ENCODE data around the gene GOLGA2.

GOLGA2 gene, protein sequence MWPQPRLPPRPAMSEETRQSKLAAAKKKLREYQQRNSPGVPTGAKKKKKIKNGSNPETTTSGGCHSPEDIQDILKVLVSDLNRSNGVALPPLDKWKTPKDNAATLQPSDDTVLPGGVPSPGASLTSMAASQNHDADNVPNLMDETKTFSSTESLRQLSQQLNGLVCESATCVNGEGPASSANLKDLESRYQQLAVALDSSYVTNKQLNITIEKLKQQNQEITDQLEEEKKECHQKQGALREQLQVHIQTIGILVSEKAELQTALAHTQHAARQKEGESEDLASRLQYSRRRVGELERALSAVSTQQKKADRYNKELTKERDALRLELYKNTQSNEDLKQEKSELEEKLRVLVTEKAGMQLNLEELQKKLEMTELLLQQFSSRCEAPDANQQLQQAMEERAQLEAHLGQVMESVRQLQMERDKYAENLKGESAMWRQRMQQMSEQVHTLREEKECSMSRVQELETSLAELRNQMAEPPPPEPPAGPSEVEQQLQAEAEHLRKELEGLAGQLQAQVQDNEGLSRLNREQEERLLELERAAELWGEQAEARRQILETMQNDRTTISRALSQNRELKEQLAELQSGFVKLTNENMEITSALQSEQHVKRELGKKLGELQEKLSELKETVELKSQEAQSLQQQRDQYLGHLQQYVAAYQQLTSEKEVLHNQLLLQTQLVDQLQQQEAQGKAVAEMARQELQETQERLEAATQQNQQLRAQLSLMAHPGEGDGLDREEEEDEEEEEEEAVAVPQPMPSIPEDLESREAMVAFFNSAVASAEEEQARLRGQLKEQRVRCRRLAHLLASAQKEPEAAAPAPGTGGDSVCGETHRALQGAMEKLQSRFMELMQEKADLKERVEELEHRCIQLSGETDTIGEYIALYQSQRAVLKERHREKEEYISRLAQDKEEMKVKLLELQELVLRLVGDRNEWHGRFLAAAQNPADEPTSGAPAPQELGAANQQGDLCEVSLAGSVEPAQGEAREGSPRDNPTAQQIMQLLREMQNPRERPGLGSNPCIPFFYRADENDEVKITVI

DNA sequence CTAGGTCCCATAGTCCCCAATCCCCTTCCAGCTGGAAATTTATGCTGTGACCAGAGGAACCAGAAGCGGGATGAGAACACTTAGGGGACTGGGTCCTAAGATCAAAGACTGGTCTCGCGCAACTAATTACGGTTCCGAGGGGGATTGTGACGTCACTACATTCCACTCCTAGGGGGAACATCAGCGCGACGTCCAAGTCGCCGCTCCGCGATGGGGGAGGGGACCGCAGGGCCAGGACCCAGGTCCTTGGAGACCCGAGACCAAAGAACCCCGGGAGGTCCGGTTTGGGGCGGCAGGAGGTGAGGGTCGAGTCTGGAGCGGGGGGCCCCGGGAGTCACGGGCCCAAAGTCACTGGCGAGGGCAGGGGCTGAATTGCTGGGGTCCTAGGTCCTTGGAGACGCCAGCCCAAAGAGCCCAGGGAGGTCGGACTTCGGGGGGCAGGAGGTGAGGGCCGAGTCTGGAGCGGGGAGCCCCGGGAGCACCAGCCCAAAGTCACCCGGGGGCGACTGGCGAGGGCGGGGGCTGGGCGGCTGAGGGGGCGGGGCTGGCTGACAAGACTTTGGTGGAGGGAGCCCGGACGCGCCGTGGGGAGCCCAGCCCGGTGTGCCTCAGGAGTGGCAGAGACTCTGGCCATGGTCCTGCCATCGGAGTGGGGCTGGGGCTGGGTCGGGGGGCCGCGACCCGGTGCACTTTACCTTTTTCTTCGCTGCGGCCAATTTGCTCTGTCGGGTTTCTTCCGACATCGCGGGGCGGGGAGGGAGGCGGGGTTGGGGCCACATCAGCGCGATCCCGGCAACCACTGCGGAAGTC, at the start of gene GOLGA2:
Gene GOLGA2 (minus strand): TSS at position 810 of the 810 bp plus-strand sequence. CDS start 31 bp downstream, at position 779.
- no peak for DNase-seq (ENCODE audit: low read depth, low spot score)

DNA sequence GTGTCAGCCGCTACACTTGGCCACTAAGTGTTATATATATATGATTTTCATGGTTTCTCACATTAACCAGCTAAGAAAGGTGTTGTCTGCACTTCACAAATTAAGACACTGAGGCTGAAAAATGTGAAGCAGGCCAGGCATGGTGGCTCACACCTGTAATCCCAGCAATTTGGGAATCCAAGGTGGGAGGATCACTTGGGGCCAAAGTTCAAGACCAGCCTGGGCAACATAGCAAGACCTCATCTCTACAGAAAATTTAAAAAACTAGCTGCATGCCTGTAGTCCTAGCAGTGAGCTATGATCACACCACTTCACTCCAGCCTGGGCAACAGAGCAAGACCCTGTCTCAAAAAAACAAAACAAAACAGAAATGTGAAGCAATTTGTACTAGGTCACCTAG, 48.6 kb upstream of the GOLGA2 start:
- no peak for DNase-seq (ENCODE audit: low read depth, low spot score)

DNA sequence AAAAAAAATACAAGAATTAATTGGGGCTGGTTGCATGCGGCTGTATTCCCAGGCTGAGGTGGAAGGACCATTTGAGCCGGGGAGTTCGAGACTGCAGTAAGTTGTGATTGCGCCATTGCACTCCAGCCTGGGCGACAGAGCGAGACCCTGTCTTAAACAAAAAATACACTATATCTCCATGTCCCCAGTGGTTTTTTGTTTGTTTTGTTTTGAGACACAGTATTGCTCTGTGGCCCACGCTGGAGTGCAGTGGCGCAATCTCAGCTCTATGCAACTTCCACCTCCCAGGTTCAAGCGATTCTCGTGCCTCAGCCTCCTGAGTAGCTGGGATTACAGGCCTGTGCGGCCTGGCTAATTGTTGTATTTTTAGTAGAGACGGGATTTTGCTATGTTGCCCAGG, 48.0 kb upstream of the GOLGA2 start:
- DNase-seq (ENCODE audit: low read depth, low spot score) = no peak

DNA sequence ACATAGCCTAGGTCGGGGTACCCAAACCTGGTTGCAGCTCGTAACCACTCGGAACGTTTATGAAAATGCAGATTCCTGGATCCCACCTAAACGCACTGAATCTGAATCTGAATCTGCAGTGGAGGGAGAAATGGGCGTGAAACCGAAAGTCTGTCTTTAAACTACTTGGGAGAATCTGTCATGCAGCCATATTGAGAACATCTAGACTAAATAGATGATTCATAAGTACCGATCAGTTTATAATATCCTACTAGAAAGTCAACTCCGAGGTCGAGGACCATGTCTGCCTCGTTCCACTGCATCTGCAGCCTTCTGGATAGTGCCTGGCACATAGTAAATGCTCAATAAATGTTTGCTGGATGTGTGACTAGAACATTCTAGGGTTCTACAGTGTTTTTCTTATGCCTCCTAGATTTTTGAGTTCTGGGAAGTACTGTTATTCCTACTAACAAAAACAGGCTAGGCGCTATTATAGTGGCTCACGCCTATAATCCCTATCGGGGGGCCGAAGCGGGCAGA, 47.5 kb upstream of the GOLGA2 start:
- DNase-seq (ENCODE audit: low read depth, low spot score) = no peak

DNA sequence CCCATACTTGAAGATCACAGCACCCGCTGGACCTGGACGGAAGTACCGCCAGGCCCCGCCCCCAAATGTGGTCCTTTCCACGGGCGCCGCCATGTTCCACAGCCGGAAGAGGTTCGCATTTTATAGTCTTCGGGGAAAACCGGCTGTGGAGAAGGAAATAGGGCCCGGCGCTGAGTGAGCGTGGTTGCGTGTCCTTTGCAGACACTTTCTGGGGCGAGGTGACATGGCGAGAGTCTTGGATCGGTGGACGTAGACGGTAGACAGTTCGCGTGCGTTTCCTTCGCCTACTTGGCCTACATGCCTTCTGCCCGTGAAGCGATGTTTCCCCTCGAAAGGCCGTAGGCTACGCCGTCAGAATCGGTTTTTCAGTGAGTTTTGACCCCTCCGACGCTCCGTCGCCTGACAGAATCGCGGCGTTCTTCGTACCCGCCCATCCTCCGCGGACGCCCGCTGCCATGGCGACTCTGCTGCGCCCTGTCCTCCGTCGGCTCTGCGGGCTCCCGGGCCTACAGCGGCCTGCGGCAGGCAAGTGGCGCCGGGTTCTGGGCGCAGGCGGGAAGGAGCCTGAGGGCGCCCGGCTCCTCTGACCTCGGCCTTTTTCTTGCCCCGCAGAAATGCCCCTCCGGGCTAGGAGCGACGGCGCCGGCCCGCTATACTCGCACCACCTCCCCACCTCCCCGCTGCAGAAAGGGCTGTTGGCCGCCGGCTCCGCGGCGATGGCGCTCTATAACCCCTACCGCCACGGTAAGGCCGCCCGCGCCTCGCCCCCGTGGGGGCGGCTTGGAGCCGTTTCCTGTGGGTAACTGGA, 46.8 kb upstream of the GOLGA2 start, which contains the start of the genes COQ4 and TRUB2:
Gene COQ4 (plus strand): TSS at position 436 of the 808 bp plus-strand sequence. CDS start 20 bp downstream, at position 456.
Gene TRUB2 (minus strand): TSS at position 44 of the 808 bp plus-strand sequence. CDS start 39 bp downstream, at position 5.
- DNase-seq (ENCODE audit: low read depth, low spot score) = peak; percentile 87

DNA sequence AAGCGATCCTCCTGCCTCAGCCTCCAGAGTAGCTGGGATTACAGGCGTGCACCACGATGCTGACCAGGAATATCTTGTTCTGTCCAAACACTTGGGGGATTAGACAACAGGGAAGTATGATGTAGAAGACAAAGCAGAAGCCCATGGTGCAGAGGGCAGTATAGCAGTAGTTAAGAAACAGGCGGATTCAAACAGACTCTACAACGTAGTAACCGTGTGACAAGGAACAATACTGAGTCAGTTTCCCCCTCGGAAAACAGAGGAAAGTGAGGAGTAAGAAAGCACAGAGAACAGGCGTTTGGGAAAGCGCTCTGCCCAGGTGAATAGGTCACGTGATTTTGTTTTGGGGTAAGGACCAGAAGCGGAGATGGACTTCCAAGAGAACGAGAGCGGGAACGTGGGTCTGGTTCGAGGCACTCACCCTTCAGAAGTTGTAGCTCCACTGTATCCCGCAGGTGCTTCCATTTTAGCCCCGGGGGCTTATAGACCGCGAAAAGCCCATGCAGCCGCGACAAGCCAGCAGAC, 46.1 kb upstream of the GOLGA2 start:
- DNase-seq (ENCODE audit: low read depth, low spot score) = no peak

DNA sequence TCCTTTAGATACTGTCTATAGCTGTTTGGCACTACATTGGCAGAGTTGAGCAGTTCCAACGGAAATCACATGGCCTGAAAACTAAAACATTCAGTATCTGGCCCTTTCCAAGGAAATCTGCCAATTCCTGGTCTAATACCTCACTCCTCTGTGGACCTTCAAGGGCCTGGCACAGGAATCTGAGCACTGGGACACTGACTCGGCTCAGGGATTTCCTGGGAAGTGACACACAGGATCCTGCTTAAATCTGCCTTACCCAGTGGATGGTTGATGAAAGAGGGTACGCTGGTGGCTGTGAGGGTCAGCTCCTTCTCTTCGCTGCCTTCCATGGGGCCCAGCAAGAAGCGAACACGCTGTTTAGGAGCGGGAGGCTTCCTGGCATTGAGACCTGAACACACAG, 45.5 kb upstream of the GOLGA2 start:
- DNase-seq (ENCODE audit: low read depth, low spot score) = no peak

GRCh38 chr9:128317629-128318028, 41.8 kb upstream of the GOLGA2 start:
- DNase-seq (ENCODE audit: low read depth, low spot score) = no peak

DNA sequence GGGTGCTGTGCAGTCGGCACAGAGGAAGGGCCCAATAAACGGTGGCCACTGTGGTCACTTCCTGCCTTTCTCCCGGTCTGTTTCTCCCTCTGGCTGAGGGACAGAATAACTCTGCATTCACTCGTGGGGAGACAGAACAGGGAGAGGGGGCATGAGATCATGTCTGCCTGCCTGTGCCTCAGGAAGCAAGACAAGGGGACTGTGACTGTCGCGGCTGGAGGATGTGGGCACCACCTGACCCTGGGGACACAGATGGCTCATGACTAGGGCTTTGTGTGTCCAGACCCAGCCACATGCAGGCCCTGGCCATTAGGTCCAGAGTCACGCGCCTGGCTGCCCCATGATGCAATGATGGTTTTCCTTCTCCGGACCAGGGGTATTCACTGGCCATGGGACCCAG, 40.6 kb upstream of the GOLGA2 start:
- DNase-seq (ENCODE audit: low read depth, low spot score) = no peak

- no peak for DNase-seq (ENCODE audit: low read depth, low spot score)
These were observed 38.9 kb upstream of the GOLGA2 start for GRCh38 chr9:128314697-128315096.

DNA sequence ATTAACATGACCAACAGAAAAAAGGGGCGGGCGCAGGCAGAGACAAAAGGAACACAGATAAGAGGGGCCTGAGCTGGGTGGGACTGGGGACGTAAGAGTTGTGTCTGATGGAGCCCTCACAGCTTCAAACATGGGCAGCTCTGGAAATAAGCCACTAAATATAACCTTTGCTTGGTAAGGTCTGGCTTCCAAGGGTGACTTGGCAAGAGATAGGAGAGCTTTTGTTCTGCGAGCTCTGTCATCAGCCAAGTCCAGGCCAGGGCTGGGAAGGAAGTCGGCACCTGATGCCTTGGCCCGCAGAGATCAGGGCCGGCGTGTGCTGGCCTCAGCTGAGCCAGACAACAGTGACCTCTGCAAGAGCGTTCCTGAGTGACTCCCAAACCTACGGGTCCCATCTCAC, 34.7 kb upstream of the GOLGA2 start:
- no peak for DNase-seq (ENCODE audit: low read depth, low spot score)

DNA sequence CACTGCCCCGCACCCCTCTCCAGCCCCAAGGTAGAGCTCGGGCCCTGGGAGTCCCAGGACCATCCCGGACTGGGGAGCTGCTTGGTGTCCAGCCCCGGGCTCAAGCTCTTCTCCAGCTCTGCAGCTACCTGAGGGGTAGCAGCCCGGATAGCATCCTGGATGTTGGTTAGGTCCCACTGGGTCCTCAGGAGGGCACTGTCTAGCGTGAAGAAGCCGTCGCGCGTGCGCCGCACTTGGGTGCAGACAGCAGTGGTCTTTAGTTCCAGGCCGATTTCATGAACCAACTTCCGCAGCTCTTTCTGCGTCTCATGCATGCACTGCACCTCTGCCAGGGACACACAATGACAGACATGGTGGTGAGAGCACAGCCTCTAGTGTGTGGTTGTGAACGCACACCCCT, 33.7 kb upstream of the GOLGA2 start:
- no peak for DNase-seq (ENCODE audit: low read depth, low spot score)

DNA sequence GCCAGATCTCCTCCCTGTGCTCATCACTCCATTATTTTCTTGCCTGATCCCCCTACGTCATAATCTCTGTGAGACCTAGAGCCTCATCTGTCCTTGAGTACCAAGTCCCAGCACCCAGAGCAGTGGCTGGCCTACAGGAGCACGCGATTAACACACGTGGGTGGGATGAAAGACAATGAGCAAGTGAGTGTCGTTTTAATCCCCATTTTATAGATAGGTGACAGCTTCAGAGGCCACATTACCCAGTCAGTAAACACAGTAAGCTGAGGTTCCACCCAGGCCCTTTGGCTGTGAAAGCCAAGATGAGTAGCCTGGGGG, 29.1 kb upstream of the GOLGA2 start:
- DNase-seq (ENCODE audit: low read depth, low spot score) = no peak

- no peak for DNase-seq (ENCODE audit: low read depth, low spot score)
These were observed 28.5 kb upstream of the GOLGA2 start for GRCh38 chr9:128304136-128304970.

DNA sequence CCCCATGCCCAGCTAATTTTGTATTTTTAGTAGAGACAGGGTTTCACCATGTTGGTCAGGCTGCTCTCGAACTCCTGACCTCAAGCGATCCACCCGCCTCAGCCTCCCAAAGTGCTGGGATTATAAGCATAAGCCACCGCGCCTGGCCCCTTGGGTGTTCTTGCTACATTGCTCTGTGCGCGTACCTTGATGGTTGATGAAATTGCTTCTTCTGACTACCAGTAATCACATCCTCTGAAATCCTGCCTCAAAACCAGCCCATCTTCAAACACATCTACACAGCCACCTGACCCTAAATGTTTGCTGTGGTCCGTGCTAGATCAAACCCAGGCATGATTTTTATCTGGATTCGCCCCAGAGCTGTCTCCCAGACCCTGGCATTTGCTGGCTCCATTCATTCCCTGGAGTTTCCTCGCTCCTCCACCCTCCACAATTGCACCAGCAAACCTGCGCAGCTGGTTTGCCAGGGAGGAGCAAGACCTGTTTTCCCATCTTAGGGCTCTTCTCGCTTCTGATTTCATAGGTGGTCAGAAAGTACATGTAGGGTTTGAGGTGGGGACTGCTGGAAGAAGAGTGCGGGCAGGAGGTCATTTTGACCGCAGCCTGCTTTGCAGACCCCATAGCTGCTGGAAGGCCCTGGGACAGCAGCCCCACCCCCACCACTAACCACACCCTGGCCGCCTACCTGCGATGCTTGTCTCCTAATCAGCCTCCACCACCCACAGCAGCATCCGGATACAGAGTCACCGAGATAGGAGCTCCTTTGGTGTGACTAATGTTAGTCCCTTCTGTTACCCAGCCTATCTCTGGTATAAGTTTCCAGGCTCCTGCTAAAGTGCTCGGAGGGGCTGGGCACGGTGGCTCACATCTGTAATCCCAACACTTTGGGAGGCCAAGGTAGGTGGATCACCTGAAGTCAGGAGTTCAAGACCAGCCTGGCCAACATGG, 23.0 kb upstream of the GOLGA2 start:
- DNase-seq (ENCODE audit: low read depth, low spot score) = no peak

DNA sequence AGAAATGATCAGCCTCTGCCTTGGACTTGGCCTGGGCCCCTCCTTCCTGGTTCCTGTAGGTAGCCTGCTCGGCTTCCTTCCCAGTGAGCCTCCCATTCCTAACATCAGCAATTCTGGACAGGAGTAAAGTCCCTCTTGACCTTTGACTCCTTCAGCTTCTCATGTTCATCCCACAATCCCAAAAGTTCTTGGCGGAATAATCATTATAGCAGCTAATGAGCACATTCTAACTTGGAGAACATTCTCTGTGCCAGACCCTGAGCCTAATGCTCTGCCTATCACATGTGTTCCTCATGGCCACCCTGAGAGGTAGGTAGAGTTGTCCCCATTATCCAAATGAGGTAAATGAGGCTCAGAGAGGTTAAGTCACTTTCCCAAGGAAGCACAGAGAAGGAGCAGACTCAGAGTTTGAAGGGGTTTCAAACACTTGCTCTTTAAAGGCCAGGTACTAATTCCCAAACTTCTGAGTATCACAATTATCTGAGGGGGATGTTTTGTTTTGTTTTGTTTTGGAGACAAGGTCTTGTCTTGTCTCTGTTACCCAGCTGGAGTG, 21.5 kb upstream of the GOLGA2 start:
- no peak for DNase-seq (ENCODE audit: low read depth, low spot score)

- no peak for DNase-seq (ENCODE audit: low read depth, low spot score)
These were observed 20.8 kb upstream of the GOLGA2 start for GRCh38 chr9:128296340-128297220.
